ENCODE data around the gene GNG8. TPM values are rescaled to one million over a fixed set of nuclear protein-coding genes. Genes with fewer than 3 reads are reported as not detected.

GNG8 gene
- total RNA-seq, 1 experiment from 2014 or later: not detected

DNA sequence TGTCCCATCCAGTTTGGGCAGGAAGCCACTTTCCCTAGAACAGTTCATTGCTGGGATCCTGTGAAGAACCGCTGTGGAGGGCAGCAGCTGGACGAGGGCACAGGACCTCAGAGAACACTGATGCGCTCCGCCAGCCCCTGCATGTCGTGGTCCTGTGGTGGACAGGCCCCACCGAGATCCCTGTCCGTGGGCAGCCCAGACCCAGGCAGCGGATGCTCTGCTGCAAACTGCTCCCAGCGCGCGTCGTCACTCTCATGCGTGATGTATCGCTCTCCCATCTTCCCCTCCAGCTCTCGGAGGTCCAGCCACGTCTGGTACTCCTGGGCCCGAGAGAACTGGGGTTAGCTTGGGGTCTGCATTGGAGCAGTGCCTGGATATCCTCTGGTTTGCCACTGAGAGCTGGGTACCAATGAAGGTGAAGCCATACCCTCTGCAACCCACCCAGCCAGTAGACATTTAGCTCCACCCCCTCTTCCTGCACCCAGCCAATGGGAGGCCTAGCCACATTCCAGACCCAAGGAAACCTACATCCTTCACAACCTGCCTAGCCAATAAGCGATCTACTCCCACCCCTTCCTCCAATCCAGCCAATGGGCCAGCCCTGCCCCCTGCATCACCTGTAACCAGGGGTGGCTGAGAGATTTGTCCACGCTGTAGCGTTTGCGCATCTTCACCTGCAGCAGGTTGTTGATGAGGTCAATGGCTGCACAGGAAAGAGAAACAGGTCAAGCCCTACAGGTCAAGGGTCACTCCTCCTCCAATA lies 38.6 kb upstream of the GNG8 start:
- Mint-ChIP-seq H3K4me1 (peaks cover 3 to 10% of the 10 kb centered on the region in 2 experiments; a peak in 3 of 4 replicates), H3K27ac (peak overlapping the region in 2 of 3 experiments; percentile 11 to 89; a peak in 2 of 7 replicates), H3K27me3 (ENCODE audit: low read depth) (no peaks in the 10 kb centered on the region; the same call in 1 of the 2 replicates), H3K9me3 (0 out of 5 replicates have a peak, but pooled peaks cover 0 to 2% of the 10 kb centered on the region in 2 experiments), H3K4me3 (no peak overlapping the region), H3K36me3 (ENCODE audit: insufficient read depth in 1 of 3, low read depth in 3 of 3) (peaks cover 23 to 62% (median 38%) of the 10 kb centered on the region in 3 experiments)
- Histone ChIP-seq H3K4me2 (ENCODE audit: insufficient read depth, insufficient read length, low read length) (no peak overlapping the region), H3K9ac (ENCODE audit: extremely low read depth, insufficient read length, low read length) (no peak overlapping the region), H4K91ac (ENCODE audit: insufficient read length, low read depth, low read length) (no peak overlapping the region), H3K23me2 (ENCODE audit: insufficient read length, low read depth, low read length, poor library complexity, severe bottlenecking) (no peaks in the 10 kb centered on the region), H3K27me3 (ENCODE audit: insufficient read depth, low read length) (no peaks in the 10 kb centered on the region), H2BK12ac (ENCODE audit: insufficient read length, low read depth, low read length) (no peak overlapping the region), H3K14ac (ENCODE audit: insufficient read depth, low read length) (no peak overlapping the region), H3K23ac (ENCODE audit: insufficient read length, low read depth, low read length) (no peak overlapping the region), H3K56ac (ENCODE audit: insufficient read length, low read depth, low read length) (no peak overlapping the region), H2AK5ac (ENCODE audit: insufficient read length, low read length) (no peak overlapping the region), H3K9me3 (ENCODE audit: control insufficient read depth, low read depth, low read length) (no peaks in the 10 kb centered on the region), H4K5ac (ENCODE audit: insufficient read length, low read depth, low read length) (no peak overlapping the region), H2BK20ac (ENCODE audit: low read depth, low read length, poor library complexity, severe bottlenecking) (no peak overlapping the region), H2BK120ac (ENCODE audit: low read depth, low read length, poor library complexity, severe bottlenecking) (no peak overlapping the region), H3T11ph (ENCODE audit: low read length) (no peak overlapping the region), H3K4ac (ENCODE audit: low read depth, low read length) (no peak overlapping the region), H2BK5ac (ENCODE audit: insufficient read length, low read length) (no peak overlapping the region), H3K79me1 (ENCODE audit: insufficient read depth, low read depth, low read length, poor library complexity, severe bottlenecking) (no peaks in the 10 kb centered on the region), H3K18ac (ENCODE audit: insufficient read length, low read depth, low read length) (no peak overlapping the region), H4K8ac (replicated peaks; ENCODE audit: insufficient read length, low read depth, low read length) (no peak overlapping the region), H3K79me2 (ENCODE audit: insufficient read depth, low read length) (no peaks in the 10 kb centered on the region), H3K4me1 (ENCODE audit: insufficient read depth, low read length) (no peaks in the 10 kb centered on the region; the same call in 1 of the 2 replicates), H4K20me1 (ENCODE audit: control insufficient read depth, insufficient read depth, insufficient read length) (no peaks in the 10 kb centered on the region), H2BK15ac (ENCODE audit: low read depth, low read length) (no peak overlapping the region), H3K27ac (ENCODE audit: insufficient read length, low read depth, low read length) (no peak overlapping the region), H2AFZ (ENCODE audit: low read length) (no peak overlapping the region)
- WGBS (ENCODE audit: extremely low coverage, insufficient read length, low lambda C conversion rate): no CpG with 5 or more reads among the region's 21 CpGs
- DNase-seq: peak; percentile 94
- TF ChIP-seq, protein P1, sequence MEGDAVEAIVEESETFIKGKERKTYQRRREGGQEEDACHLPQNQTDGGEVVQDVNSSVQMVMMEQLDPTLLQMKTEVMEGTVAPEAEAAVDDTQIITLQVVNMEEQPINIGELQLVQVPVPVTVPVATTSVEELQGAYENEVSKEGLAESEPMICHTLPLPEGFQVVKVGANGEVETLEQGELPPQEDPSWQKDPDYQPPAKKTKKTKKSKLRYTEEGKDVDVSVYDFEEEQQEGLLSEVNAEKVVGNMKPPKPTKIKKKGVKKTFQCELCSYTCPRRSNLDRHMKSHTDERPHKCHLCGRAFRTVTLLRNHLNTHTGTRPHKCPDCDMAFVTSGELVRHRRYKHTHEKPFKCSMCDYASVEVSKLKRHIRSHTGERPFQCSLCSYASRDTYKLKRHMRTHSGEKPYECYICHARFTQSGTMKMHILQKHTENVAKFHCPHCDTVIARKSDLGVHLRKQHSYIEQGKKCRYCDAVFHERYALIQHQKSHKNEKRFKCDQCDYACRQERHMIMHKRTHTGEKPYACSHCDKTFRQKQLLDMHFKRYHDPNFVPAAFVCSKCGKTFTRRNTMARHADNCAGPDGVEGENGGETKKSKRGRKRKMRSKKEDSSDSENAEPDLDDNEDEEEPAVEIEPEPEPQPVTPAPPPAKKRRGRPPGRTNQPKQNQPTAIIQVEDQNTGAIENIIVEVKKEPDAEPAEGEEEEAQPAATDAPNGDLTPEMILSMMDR (conservative IDR thresholded peaks at IDR 0.05): no peak
